H9 (cell line): ENCODE results near the gene ERMP1. TPM values are rescaled to one million over a fixed set of nuclear protein-coding genes. Genes with fewer than 3 reads are reported as not detected.

Experiments
- DNase-seq: peaks from one replicate; pipeline ENCODE4 v3.0.0-alpha.2; 2017
- H2AFZ ChIP-seq: one replicate; pipeline ENCODE4 v1.6.1; 2013; ENCODE audit warnings: mild to moderate bottlenecking, low read length, control low read depth, moderate library complexity
- H2AK5ac ChIP-seq: 2 replicates; pipeline ENCODE4 v1.6.1; 2013; ENCODE audit warnings: low read length, control low read depth, mixed read lengths; ENCODE audit not compliant: insufficient read length
- H2BK120ac ChIP-seq: one replicate; pipeline ENCODE4 v1.6.1; 2013; ENCODE audit warnings: low read depth, mild to moderate bottlenecking, low read length, control low read depth, inconsistent platforms; ENCODE audit not compliant: poor library complexity, severe bottlenecking
- H2BK12ac ChIP-seq: 2 replicates; pipeline ENCODE4 v1.6.1; 2013; ENCODE audit warnings: low read length, control low read depth, mixed read lengths, low read depth; ENCODE audit not compliant: insufficient read length
- H2BK15ac ChIP-seq: 2 replicates; pipeline ENCODE4 v1.6.1; 2013; ENCODE audit warnings: low read depth, low read length, control low read depth
- H2BK20ac ChIP-seq: one replicate; pipeline ENCODE4 v1.6.1; 2013; ENCODE audit warnings: low read depth, mild to moderate bottlenecking, low read length, control low read depth, inconsistent platforms; ENCODE audit not compliant: poor library complexity, severe bottlenecking
- H2BK5ac ChIP-seq: 2 replicates; pipeline ENCODE4 v1.6.1; 2013; ENCODE audit warnings: low read length, control low read depth, mixed read lengths; ENCODE audit not compliant: insufficient read length
- H3K14ac ChIP-seq: 2 replicates; pipeline ENCODE4 v1.6.1; 2013; ENCODE audit warnings: low read length, control low read depth; ENCODE audit not compliant: insufficient read depth
- H3K18ac ChIP-seq: 2 replicates; pipeline ENCODE4 v1.6.1; 2013; ENCODE audit warnings: low read depth, mild to moderate bottlenecking, mixed read lengths, low read length, control low read depth; ENCODE audit not compliant: insufficient read length
- H3K23ac ChIP-seq: 2 replicates; pipeline ENCODE4 v1.6.1; 2013; ENCODE audit warnings: low read length, control low read depth, mixed read lengths, low read depth; ENCODE audit not compliant: insufficient read length
- H3K23me2 ChIP-seq: 2 replicates; pipeline ENCODE4 v1.6.1; 2013; ENCODE audit warnings: low read depth, mild to moderate bottlenecking, mixed read lengths, low read length, control low read depth; ENCODE audit not compliant: insufficient read length, poor library complexity, severe bottlenecking
- H3K27ac ChIP-seq: 2 replicates; pipeline ENCODE4 v1.5.1; 2013; ENCODE audit warnings: low read length, control low read depth, mixed read lengths, low read depth; ENCODE audit not compliant: insufficient read length
- H3K27me3 ChIP-seq: 2 replicates; pipeline ENCODE4 v1.6.1; 2013; ENCODE audit warnings: low read length, control low read depth, inconsistent platforms; ENCODE audit not compliant: insufficient read depth
- H3K4ac ChIP-seq: 2 replicates; pipeline ENCODE4 v1.6.1; 2013; ENCODE audit warnings: low read depth, mild to moderate bottlenecking, control low read depth, inconsistent platforms, low read length, moderate library complexity
- H3K4me1 ChIP-seq: 2 replicates; pipeline ENCODE4 v1.6.1; 2013; ENCODE audit warnings: low read length, control low read depth, inconsistent platforms; ENCODE audit not compliant: insufficient read depth
- H3K4me2 ChIP-seq: 2 replicates; pipeline ENCODE4 v1.6.1; 2013; ENCODE audit warnings: low read length, control low read depth, mixed read lengths; ENCODE audit not compliant: insufficient read length, insufficient read depth
- H3K56ac ChIP-seq: 2 replicates; pipeline ENCODE4 v1.6.1; 2013; ENCODE audit warnings: low read depth, mild to moderate bottlenecking, mixed read lengths, low read length, control low read depth; ENCODE audit not compliant: insufficient read length
- H3K79me1 ChIP-seq: 2 replicates; pipeline ENCODE4 v1.6.1; 2013; ENCODE audit warnings: low read depth, mild to moderate bottlenecking, moderate library complexity, low read length, control low read depth, inconsistent platforms; ENCODE audit not compliant: insufficient read depth, poor library complexity, severe bottlenecking
- H3K79me2 ChIP-seq: 2 replicates; pipeline ENCODE4 v1.6.1; 2013; ENCODE audit warnings: low read length, control low read depth, inconsistent platforms; ENCODE audit not compliant: insufficient read depth
- H3K9ac ChIP-seq: 2 replicates; pipeline ENCODE4 v1.6.1; 2013; ENCODE audit warnings: low read length, control low read depth, mixed read lengths; ENCODE audit not compliant: insufficient read length; ENCODE audit errors: extremely low read depth
- H3K9me3 ChIP-seq: one replicate; pipeline ENCODE4 v1.6.1; 2013; ENCODE audit warnings: low read depth, low read length, inconsistent platforms; ENCODE audit not compliant: control insufficient read depth
- H3T11ph ChIP-seq: one replicate; pipeline ENCODE4 v1.6.1; 2013; ENCODE audit warnings: mild to moderate bottlenecking, low read length, control low read depth, inconsistent platforms
- H4K20me1 ChIP-seq: one replicate; pipeline ENCODE4 v1.6.1; 2013; ENCODE audit not compliant: control insufficient read depth, insufficient read length, insufficient read depth
- H4K5ac ChIP-seq: 2 replicates; pipeline ENCODE4 v1.6.1; 2013; ENCODE audit warnings: low read depth, mild to moderate bottlenecking, mixed read lengths, low read length, control low read depth; ENCODE audit not compliant: insufficient read length
- H4K8ac ChIP-seq: replicated peaks from 2 replicates; pipeline ENCODE4 v1.6.1; 2013; ENCODE audit warnings: low read length, control low read depth, mixed read lengths, low read depth; ENCODE audit not compliant: insufficient read length
- H4K91ac ChIP-seq: 2 replicates; pipeline ENCODE4 v1.6.1; 2013; ENCODE audit warnings: low read depth, mild to moderate bottlenecking, moderate library complexity, mixed read lengths, low read length, control low read depth; ENCODE audit not compliant: insufficient read length
- H3K27ac Mint-ChIP-seq, 3 experiments: 2 replicates in 2 of 3; 3 replicates in 1 of 3; pipeline ENCODE4 v1.8.0; 2020 to 2021; ENCODE audit warnings: mixed read lengths in 3 of 3, mild to moderate bottlenecking in 1 of 3, moderate library complexity in 1 of 3
- H3K27me3 Mint-ChIP-seq: 2 replicates; pipeline ENCODE4 v1.8.0; 2021; ENCODE audit warnings: low read depth, mild to moderate bottlenecking, moderate library complexity, mixed read lengths
- H3K36me3 Mint-ChIP-seq, 3 experiments: 2 replicates in 2 of 3; 3 replicates in 1 of 3; pipeline ENCODE4 v1.8.0; 2020 to 2021; ENCODE audit warnings: low read depth in 3 of 3, mixed read lengths in 3 of 3; ENCODE audit not compliant: insufficient read depth in 1 of 3
- H3K4me1 Mint-ChIP-seq, 2 experiments: 2 replicates each; pipeline ENCODE4 v1.8.0; 2020; ENCODE audit warnings: mixed read lengths in 2 of 2
- H3K4me3 Mint-ChIP-seq, 2 experiments: 2 replicates in 1 of 2; 3 replicates in 1 of 2; pipeline ENCODE4 v1.8.0; 2020 to 2021; ENCODE audit warnings: mild to moderate bottlenecking in 2 of 2, mixed read lengths in 2 of 2, moderate library complexity in 1 of 2
- H3K9me3 Mint-ChIP-seq, 2 experiments: 2 replicates in 1 of 2; 3 replicates in 1 of 2; pipeline ENCODE4 v1.8.0; 2020; ENCODE audit warnings: mild to moderate bottlenecking in 2 of 2, mixed read lengths in 2 of 2, moderate library complexity in 1 of 2
- CTCF ChIP-seq: fragments of 200-600 bp; sonication (generic); conservative IDR thresholded peaks from 3 replicates; pipeline ENCODE4 v1.8.0; 2021; ENCODE audit warnings: antibody characterized with exemption, mild to moderate bottlenecking
- WGBS: extraction: QIAGEN DNeasy Blood & Tissue Kit; methylation state at CpG from one replicate; pipeline ENCODE4 v1.1.7; 2013; ENCODE audit warnings: missing lambda C conversion rate, low lambda C conversion rate, mixed read lengths; ENCODE audit not compliant: insufficient read length; ENCODE audit errors: extremely low coverage; 5-methylcytosine and 5-hydroxymethylcytosine counted together
- total RNA-seq: library from RNA; stranded (reverse); gene quantifications from 2 replicates; pipeline ENCODE4 v1.2.1, GENCODE V29; 2021

The ERMP1 gene
- total RNA-seq, 1 experiment from 2014 or later, result 20.2 TPM

GRCh38 chr9:5773324-5773999, 59.5 kb downstream of the ERMP1 start:
- Mint-ChIP-seq H3K4me3 (no peak overlapping the region; a peak in 1 of 5 replicates), H3K4me1 (peaks cover 6 to 10% of the 10 kb centered on the region in 2 experiments), H3K9me3 (peaks cover 4 to 5% of the 10 kb centered on the region in 2 experiments; a peak in 4 of 5 replicates), H3K27me3 (no peaks in the 10 kb centered on the region), H3K36me3 (peaks cover 28 to 46% (median 39%) of the 10 kb centered on the region in 3 experiments), H3K27ac (no peak overlapping the region)
- H2BK120ac ChIP-seq, result no peak overlapping the region
- no peak overlapping the region for H2AK5ac ChIP-seq
- H3K9ac ChIP-seq, result no peak overlapping the region
- no peak overlapping the region for H2BK12ac ChIP-seq
- H2BK20ac ChIP-seq, result no peak overlapping the region
- no peak overlapping the region for H3K4ac ChIP-seq
- no peak overlapping the region for H3K4me2 ChIP-seq
- no CpG with 5 or more reads among the region's 3 CpGs for whole genome bisulfite sequencing
- H4K91ac ChIP-seq, result no peak overlapping the region
- H3K79me1 ChIP-seq, result no peaks in the 10 kb centered on the region
- no peak overlapping the region for H3K18ac ChIP-seq
- no peak overlapping the region for H3K27ac ChIP-seq
- no peak overlapping the region for H3K56ac ChIP-seq
- no peak overlapping the region for H3T11ph ChIP-seq
- H3K23ac ChIP-seq, result no peak overlapping the region
- H2AFZ ChIP-seq, result no peak overlapping the region
- H3K27me3 ChIP-seq, result no peaks in the 10 kb centered on the region
- no peaks in the 10 kb centered on the region for H3K4me1 ChIP-seq
- H2BK5ac ChIP-seq, result no peak overlapping the region
- no peak overlapping the region for H2BK15ac ChIP-seq
- H3K9me3 ChIP-seq, result peaks cover 3% of the 10 kb centered on the region
- H4K20me1 ChIP-seq, result no peaks in the 10 kb centered on the region
- H3K23me2 ChIP-seq, result no peaks in the 10 kb centered on the region
- H3K79me2 ChIP-seq, result no peaks in the 10 kb centered on the region
- no peak overlapping the region for H4K8ac ChIP-seq
- TF ChIP-seq CTCF, result peak; percentile 57
- H3K14ac ChIP-seq, result no peak overlapping the region
- no peak overlapping the region for H4K5ac ChIP-seq
- no peak for DNase-seq
